Esophagus squamous epithelium (tissue), 4 donors: ENCODE measurements around the gene KRT33B.

Source experiments
- POLR2A ChIP-seq, 4 donors: fragments of 450-650 bp; IDR thresholded peaks; one replicate each; pipeline ENCODE4 v1.6.1; 2017; ENCODE audit warnings: antibody characterized with exemption in 4 of 4, mild to moderate bottlenecking in 4 of 4, moderate library complexity in 3 of 4
- TF ChIP-seq, protein P1 (sequence below), 6 experiments: fragments of 450-650 bp in 4 of 6; fragments of 200-600 bp in 2 of 6; sonication (generic) in 2 of 6; IDR thresholded peaks; one replicate each; pipeline ENCODE4 v1.5.1; 2016 to 2019; ENCODE audit warnings: antibody characterized with exemption in 6 of 6, mild to moderate bottlenecking in 4 of 6, moderate library complexity in 4 of 6

DNA sequence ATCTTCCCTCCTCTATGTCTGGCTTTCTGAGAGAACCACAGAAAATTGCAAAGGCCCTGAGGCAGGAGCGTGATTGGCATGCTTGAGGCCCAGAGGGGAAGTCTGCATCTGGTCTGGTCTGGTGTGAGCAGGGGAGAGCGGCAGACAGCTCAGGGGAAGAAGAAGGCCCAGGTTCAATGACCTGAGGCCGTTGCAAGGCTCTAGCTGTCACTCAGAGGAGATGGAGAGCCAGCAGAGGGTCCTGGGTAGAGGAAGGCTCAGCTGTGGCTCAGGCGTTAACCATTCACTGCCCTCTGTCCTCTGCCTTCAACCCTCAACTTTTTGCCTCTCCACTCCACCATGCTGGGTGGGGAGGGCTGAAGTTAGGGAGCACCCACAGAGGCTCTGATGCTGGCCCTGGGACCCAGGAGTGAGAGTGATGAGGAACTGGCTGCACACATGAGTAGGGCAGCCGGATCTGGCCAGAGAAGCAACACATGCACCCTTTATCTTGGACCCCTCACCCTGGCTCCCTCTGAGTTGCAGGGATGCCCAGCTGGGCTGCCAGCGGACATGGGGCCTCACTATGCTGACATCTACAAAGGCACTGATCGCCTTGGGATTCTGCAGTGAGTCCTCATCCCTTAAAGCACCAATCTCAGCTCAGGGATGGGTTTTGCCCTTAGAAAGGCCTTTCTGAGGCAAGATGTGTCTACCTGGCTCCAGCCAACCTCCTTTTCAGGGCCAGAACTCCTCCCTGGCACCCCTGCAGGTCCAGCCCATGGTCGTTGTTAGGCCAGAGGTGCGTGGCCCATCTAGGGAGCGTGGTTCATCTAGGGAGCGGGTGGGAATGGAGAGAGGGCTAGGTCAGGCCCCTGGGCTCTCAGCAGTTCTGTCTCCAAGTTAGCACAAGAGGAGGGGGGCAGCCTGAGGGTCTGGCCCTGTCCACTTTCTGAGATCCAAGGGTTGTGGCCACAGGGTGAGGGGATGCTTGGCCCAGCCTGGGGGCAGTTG, 46.4 kb downstream of the KRT33B start:
- TF ChIP-seq, protein P1, sequence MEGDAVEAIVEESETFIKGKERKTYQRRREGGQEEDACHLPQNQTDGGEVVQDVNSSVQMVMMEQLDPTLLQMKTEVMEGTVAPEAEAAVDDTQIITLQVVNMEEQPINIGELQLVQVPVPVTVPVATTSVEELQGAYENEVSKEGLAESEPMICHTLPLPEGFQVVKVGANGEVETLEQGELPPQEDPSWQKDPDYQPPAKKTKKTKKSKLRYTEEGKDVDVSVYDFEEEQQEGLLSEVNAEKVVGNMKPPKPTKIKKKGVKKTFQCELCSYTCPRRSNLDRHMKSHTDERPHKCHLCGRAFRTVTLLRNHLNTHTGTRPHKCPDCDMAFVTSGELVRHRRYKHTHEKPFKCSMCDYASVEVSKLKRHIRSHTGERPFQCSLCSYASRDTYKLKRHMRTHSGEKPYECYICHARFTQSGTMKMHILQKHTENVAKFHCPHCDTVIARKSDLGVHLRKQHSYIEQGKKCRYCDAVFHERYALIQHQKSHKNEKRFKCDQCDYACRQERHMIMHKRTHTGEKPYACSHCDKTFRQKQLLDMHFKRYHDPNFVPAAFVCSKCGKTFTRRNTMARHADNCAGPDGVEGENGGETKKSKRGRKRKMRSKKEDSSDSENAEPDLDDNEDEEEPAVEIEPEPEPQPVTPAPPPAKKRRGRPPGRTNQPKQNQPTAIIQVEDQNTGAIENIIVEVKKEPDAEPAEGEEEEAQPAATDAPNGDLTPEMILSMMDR (IDR thresholded peaks at IDR 0.05), result no peak
- TF ChIP-seq POLR2A (IDR thresholded peaks at IDR 0.05), result no peak
